GM23338 (cell line): ENCODE data around the gene PRSS27. TPM values are rescaled to one million over a fixed set of nuclear protein-coding genes. Genes with fewer than 3 reads are reported as not detected.

Experiments
- ATAC-seq: fragments of 200-7000 bp; cut with Tn5 transposase; 3 replicates; pipeline ENCODE4 v1.9.1; 2020
- DNase-seq: peaks from one replicate; pipeline ENCODE4 v3.0.0-alpha.2; 2015; ENCODE audit warnings: low spot score
- H2AFZ ChIP-seq: fragments of 200-600 bp; sonication (generic); 2 replicates; pipeline ENCODE4 v1.8.0; 2016; ENCODE audit warnings: antibody characterized with exemption, mild to moderate bottlenecking, moderate library complexity
- H3F3A ChIP-seq: fragments of 200-600 bp; sonication (generic); replicated peaks from 2 replicates; pipeline ENCODE4 v1.8.0; 2017; ENCODE audit warnings: antibody characterized with exemption, mixed run types, low read depth
- H3K27ac ChIP-seq: fragments of 200-600 bp; sonication (generic); 2 replicates; pipeline ENCODE4 v1.6.1; 2016; ENCODE audit warnings: low read depth
- H3K27me3 ChIP-seq: fragments of 200-600 bp; sonication (generic); 2 replicates; pipeline ENCODE4 v1.8.0; 2016; ENCODE audit warnings: mild to moderate bottlenecking, mixed run types, moderate library complexity; ENCODE audit not compliant: insufficient read depth
- H3K36me3 ChIP-seq: fragments of 200-600 bp; sonication (generic); 2 replicates; pipeline ENCODE4 v1.8.0; 2016; ENCODE audit warnings: mild to moderate bottlenecking; ENCODE audit not compliant: insufficient read depth
- H3K4me1 ChIP-seq: fragments of 200-600 bp; sonication (generic); 2 replicates; pipeline ENCODE4 v1.8.0; 2016; ENCODE audit warnings: mild to moderate bottlenecking, moderate library complexity; ENCODE audit not compliant: insufficient read depth
- H3K4me2 ChIP-seq: fragments of 200-600 bp; sonication (generic); 2 replicates; pipeline ENCODE4 v1.7.1; 2017; ENCODE audit warnings: mixed run types
- H3K4me3 ChIP-seq: fragments of 200-600 bp; sonication (generic); 2 replicates; pipeline ENCODE4 v1.6.1; 2016; ENCODE audit warnings: mixed run types
- H3K79me2 ChIP-seq: fragments of 200-600 bp; sonication (generic); replicated peaks from 2 replicates; pipeline ENCODE4 v1.8.0; 2017; ENCODE audit warnings: mild to moderate bottlenecking; ENCODE audit not compliant: insufficient read depth
- H3K9me2 ChIP-seq: fragments of 200-600 bp; sonication (generic); 2 replicates; pipeline ENCODE4 v1.8.0; 2017; ENCODE audit not compliant: insufficient read depth
- H4K20me1 ChIP-seq: fragments of 200-600 bp; sonication (generic); replicated peaks from 2 replicates; pipeline ENCODE4 v1.8.0; 2017; ENCODE audit warnings: mild to moderate bottlenecking; ENCODE audit not compliant: insufficient read depth
- H3K27ac Mint-ChIP-seq: 2 replicates; pipeline ENCODE4 v1.8.0; 2020; ENCODE audit warnings: inconsistent platforms, mild to moderate bottlenecking, moderate library complexity, mixed read lengths
- H3K27me3 Mint-ChIP-seq: 3 replicates; pipeline ENCODE4 v1.8.0; 2022; ENCODE audit warnings: low read depth, mild to moderate bottlenecking, moderate library complexity, mixed read lengths, inconsistent platforms; ENCODE audit not compliant: insufficient read depth, poor library complexity
- H3K36me3 Mint-ChIP-seq: 3 replicates; pipeline ENCODE4 v1.8.0; 2021; ENCODE audit warnings: low read depth, mild to moderate bottlenecking, inconsistent platforms, moderate library complexity, mixed read lengths
- H3K4me1 Mint-ChIP-seq: 3 replicates; pipeline ENCODE4 v1.8.0; 2020; ENCODE audit warnings: mild to moderate bottlenecking, inconsistent platforms, mixed read lengths
- H3K4me3 Mint-ChIP-seq: 3 replicates; pipeline ENCODE4 v1.8.0; 2021; ENCODE audit warnings: moderate library complexity, mild to moderate bottlenecking, inconsistent platforms, mixed read lengths
- H3K9me3 Mint-ChIP-seq: 3 replicates; pipeline ENCODE4 v1.8.0; 2020; ENCODE audit warnings: moderate library complexity, mild to moderate bottlenecking, inconsistent platforms, mixed read lengths
- CREB1 ChIP-seq: fragments of 250-450 bp; sonication (Bioruptor Pico); IDR thresholded peaks from 2 replicates; pipeline ENCODE4 v1.5.0; 2020; ENCODE audit warnings: low read depth, mild to moderate bottlenecking, moderate library complexity
- CTCF ChIP-seq, 2 experiments: fragments of 200-600 bp in 1 of 2; sonication (generic) in 1 of 2; conservative IDR thresholded peaks; 2 replicates each; pipeline versions ENCODE4 v1.5.1 to v1.6.1; 2016 to 2017; ENCODE audit warnings: antibody characterized with exemption in 2 of 2, low read depth in 2 of 2, mild to moderate bottlenecking in 2 of 2, moderate library complexity in 1 of 2
- EZH2 ChIP-seq: fragments of 200-600 bp; sonication (generic); IDR thresholded peaks from one replicate; pipeline ENCODE4 v1.8.0; 2017; ENCODE audit warnings: antibody characterized with exemption, mild to moderate bottlenecking, low read depth; ENCODE audit not compliant: unreplicated experiment
- EZH2phosphoT487 ChIP-seq: fragments of 200-600 bp; sonication (generic); IDR thresholded peaks from one replicate; pipeline ENCODE4 v1.8.1; 2018; ENCODE audit warnings: antibody characterized with exemption; ENCODE audit not compliant: unreplicated experiment
- JUNB ChIP-seq: IDR thresholded peaks from one replicate; pipeline ENCODE4 v1.6.1; 2016; ENCODE audit warnings: antibody characterized with exemption; ENCODE audit not compliant: unreplicated experiment
- NANOG ChIP-seq: IDR thresholded peaks from 2 replicates; pipeline ENCODE4 v1.6.1; 2016; ENCODE audit warnings: antibody characterized with exemption, borderline replicate concordance
- POLR2AphosphoS5 ChIP-seq: IDR thresholded peaks from 2 replicates; pipeline ENCODE4 v1.6.1; 2016; ENCODE audit warnings: antibody characterized with exemption, low read depth
- REST ChIP-seq: IDR thresholded peaks from one replicate; pipeline ENCODE4 v1.6.1; 2018; ENCODE audit warnings: antibody characterized with exemption; ENCODE audit not compliant: unreplicated experiment
- STAT1 ChIP-seq: IDR thresholded peaks from one replicate; pipeline ENCODE4 v1.6.1; 2016; ENCODE audit warnings: antibody characterized with exemption; ENCODE audit not compliant: unreplicated experiment
- ZNF114 ChIP-seq: fragments of 250-450 bp; sonication (Bioruptor Pico); IDR thresholded peaks from 2 replicates; pipeline ENCODE4 v1.5.0; 2020; ENCODE audit warnings: mild to moderate bottlenecking, moderate library complexity
- ZNF331 ChIP-seq: fragments of 250-450 bp; sonication (Bioruptor Pico); IDR thresholded peaks from 2 replicates; pipeline ENCODE4 v1.5.0; 2020; ENCODE audit warnings: low read depth, mild to moderate bottlenecking, moderate library complexity
- polyA plus RNA-seq: library from polyadenylated mRNA; unstranded; fragments of >200 nt; fragmentation: Nextera tagmentation; extraction: Ambion mirVana; gene quantifications from 2 replicates; pipeline ENCODE4 v1.2.1, GENCODE V29; 2016
- total RNA-seq: library from RNA; depleted of rRNA; stranded (reverse); fragments of >200 nt; shearing (Covaris generic); gene quantifications from 2 replicates; pipeline ENCODE4 v1.2.3, GENCODE V29; 2014
- TF ChIP-seq, protein P1 (sequence below): IDR thresholded peaks from 2 replicates; pipeline ENCODE4 v1.6.1; 2016; ENCODE audit warnings: antibody characterized with exemption
- TF ChIP-seq, protein P2 (sequence below): fragments of 250-450 bp; sonication (Bioruptor Pico); IDR thresholded peaks from 2 replicates; pipeline ENCODE4 v1.5.0; 2020; ENCODE audit warnings: mild to moderate bottlenecking, moderate library complexity

PRSS27 gene
- total and polyA plus RNA-seq, 2 experiments from 2014 or later: 0.73 to 1.6 TPM

GRCh38 chr16:2724088-2724676 lies 4.2 kb upstream of the PRSS27 start:
- H2AFZ ChIP-seq: no peak overlapping the region
- H3K36me3 ChIP-seq: no peaks in the 10 kb centered on the region
- peaks cover 4% of the 10 kb centered on the region for H3K27me3 Mint-ChIP-seq
- no peak for DNase-seq
- H3K4me1 ChIP-seq: no peaks in the 10 kb centered on the region
- H3K79me2 ChIP-seq: no peaks in the 10 kb centered on the region
- no peak overlapping the region for H3K27ac ChIP-seq
- no peak overlapping the region; the same call in 2 of the 3 replicates for H3K4me3 Mint-ChIP-seq
- no peaks in the 10 kb centered on the region for H4K20me1 ChIP-seq
- no peak overlapping the region for H3K27ac Mint-ChIP-seq
- H3F3A ChIP-seq: peaks cover 13% of the 10 kb centered on the region; the same call in 1 of the 2 replicates
- no peak overlapping the region for H3K4me2 ChIP-seq
- ATAC-seq: no peak
- H3K9me3 Mint-ChIP-seq: no peaks in the 10 kb centered on the region
- H3K4me3 ChIP-seq: no peak overlapping the region
- no peaks in the 10 kb centered on the region for H3K36me3 Mint-ChIP-seq
- H3K9me2 ChIP-seq: no peaks in the 10 kb centered on the region
- H3K27me3 ChIP-seq: no peaks in the 10 kb centered on the region
- TF ChIP-seq ZNF114 (no peak), POLR2AphosphoS5 (no peak), NANOG (no peak), EZH2phosphoT487 (no peak), CREB1 (CRISPR knock-in tag) (no peak), EZH2 (no peak), CTCF (conservative IDR thresholded peaks at IDR 0.05; ENCODE audit: low read depth in 2 of 2) (no peak), REST (no peak), JUNB (no peak), ZNF331 (no peak), STAT1 (no peak)
- TF ChIP-seq, protein P1, sequence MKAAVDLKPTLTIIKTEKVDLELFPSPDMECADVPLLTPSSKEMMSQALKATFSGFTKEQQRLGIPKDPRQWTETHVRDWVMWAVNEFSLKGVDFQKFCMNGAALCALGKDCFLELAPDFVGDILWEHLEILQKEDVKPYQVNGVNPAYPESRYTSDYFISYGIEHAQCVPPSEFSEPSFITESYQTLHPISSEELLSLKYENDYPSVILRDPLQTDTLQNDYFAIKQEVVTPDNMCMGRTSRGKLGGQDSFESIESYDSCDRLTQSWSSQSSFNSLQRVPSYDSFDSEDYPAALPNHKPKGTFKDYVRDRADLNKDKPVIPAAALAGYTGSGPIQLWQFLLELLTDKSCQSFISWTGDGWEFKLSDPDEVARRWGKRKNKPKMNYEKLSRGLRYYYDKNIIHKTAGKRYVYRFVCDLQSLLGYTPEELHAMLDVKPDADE: no peak
- TF ChIP-seq, protein P2, sequence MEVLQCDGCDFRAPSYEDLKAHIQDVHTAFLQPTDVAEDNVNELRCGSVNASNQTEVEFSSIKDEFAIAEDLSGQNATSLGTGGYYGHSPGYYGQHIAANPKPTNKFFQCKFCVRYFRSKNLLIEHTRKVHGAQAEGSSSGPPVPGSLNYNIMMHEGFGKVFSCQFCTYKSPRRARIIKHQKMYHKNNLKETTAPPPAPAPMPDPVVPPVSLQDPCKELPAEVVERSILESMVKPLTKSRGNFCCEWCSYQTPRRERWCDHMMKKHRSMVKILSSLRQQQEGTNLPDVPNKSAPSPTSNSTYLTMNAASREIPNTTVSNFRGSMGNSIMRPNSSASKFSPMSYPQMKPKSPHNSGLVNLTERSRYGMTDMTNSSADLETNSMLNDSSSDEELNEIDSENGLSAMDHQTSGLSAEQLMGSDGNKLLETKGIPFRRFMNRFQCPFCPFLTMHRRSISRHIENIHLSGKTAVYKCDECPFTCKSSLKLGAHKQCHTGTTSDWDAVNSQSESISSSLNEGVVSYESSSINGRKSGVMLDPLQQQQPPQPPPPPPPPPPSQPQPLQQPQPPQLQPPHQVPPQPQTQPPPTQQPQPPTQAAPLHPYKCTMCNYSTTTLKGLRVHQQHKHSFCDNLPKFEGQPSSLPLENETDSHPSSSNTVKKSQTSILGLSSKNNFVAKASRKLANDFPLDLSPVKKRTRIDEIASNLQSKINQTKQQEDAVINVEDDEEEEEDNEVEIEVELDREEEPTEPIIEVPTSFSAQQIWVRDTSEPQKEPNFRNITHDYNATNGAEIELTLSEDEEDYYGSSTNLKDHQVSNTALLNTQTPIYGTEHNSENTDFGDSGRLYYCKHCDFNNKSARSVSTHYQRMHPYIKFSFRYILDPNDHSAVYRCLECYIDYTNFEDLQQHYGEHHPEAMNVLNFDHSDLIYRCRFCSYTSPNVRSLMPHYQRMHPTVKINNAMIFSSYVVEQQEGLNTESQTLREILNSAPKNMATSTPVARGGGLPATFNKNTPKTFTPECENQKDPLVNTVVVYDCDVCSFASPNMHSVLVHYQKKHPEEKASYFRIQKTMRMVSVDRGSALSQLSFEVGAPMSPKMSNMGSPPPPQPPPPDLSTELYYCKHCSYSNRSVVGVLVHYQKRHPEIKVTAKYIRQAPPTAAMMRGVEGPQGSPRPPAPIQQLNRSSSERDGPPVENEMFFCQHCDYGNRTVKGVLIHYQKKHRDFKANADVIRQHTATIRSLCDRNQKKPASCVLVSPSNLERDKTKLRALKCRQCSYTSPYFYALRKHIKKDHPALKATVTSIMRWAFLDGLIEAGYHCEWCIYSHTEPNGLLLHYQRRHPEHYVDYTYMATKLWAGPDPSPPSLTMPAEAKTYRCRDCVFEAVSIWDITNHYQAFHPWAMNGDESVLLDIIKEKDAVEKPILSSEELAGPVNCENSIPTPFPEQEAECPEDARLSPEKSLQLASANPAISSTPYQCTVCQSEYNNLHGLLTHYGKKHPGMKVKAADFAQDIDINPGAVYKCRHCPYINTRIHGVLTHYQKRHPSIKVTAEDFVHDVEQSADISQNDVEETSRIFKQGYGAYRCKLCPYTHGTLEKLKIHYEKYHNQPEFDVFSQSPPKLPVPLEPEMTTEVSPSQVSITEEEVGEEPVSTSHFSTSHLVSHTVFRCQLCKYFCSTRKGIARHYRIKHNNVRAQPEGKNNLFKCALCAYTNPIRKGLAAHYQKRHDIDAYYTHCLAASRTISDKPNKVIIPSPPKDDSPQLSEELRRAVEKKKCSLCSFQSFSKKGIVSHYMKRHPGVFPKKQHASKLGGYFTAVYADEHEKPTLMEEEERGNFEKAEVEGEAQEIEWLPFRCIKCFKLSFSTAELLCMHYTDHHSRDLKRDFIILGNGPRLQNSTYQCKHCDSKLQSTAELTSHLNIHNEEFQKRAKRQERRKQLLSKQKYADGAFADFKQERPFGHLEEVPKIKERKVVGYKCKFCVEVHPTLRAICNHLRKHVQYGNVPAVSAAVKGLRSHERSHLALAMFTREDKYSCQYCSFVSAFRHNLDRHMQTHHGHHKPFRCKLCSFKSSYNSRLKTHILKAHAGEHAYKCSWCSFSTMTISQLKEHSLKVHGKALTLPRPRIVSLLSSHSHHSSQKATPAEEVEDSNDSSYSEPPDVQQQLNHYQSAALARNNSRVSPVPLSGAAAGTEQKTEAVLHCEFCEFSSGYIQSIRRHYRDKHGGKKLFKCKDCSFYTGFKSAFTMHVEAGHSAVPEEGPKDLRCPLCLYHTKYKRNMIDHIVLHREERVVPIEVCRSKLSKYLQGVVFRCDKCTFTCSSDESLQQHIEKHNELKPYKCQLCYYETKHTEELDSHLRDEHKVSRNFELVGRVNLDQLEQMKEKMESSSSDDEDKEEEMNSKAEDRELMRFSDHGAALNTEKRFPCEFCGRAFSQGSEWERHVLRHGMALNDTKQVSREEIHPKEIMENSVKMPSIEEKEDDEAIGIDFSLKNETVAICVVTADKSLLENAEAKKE (CRISPR knock-in tag): no peak
- peaks cover 2% of the 10 kb centered on the region; the same call in 1 of the 3 replicates for H3K4me1 Mint-ChIP-seq
